Right lobe of liver (tissue), 6 donors: ENCODE data around the gene GAS6. TPM values are rescaled to one million over a fixed set of nuclear protein-coding genes. Genes with fewer than 3 reads are reported as not detected.

Experiments
- ATAC-seq, 4 donors: fragments of 200-7000 bp; cut with Tn5 transposase; one replicate each; pipeline ENCODE4 v1.9.1; 2020; ENCODE audit warnings: mild to moderate bottlenecking in 4 of 4, moderate library complexity in 4 of 4
- DNase-seq, 3 donors: peaks; one replicate each; pipeline ENCODE4 v3.0.0-alpha.2; 2020
- H3K27ac ChIP-seq, 3 donors: fragments of 200-600 bp; one replicate each; pipeline ENCODE4 v1.8.0; 2022
- H3K27me3 ChIP-seq, 2 donors: fragments of 200-600 bp; one replicate each; pipeline ENCODE4 v1.8.0; 2022
- H3K36me3 ChIP-seq, 4 donors: fragments of 200-600 bp; sonication (generic) in 1 of 4; one replicate each; pipeline versions ENCODE4 v1.5.1 to v1.8.0; 2017 to 2022; ENCODE audit warnings: control low read depth in 1 of 4
- H3K4me1 ChIP-seq, 4 donors: fragments of 200-600 bp; sonication (generic) in 1 of 4; one replicate each; pipeline versions ENCODE4 v1.5.1 to v1.8.0; 2017 to 2022; ENCODE audit warnings: control low read depth in 1 of 4
- H3K4me3 ChIP-seq, 3 donors: fragments of 200-600 bp; one replicate each; pipeline ENCODE4 v1.8.0; 2022
- H3K9me3 ChIP-seq, 4 donors: fragments of 200-600 bp; sonication (generic) in 1 of 4; one replicate each; pipeline versions ENCODE4 v1.5.1 to v1.8.0; 2017 to 2022; ENCODE audit warnings: control low read depth in 1 of 4
- CTCF ChIP-seq, 4 donors: fragments of 200-600 bp in 3 of 4; fragments of 450-650 bp in 1 of 4; IDR thresholded peaks; one replicate each; pipeline versions ENCODE4 v1.5.1 to v1.8.0; 2016 to 2022; ENCODE audit warnings: antibody characterized with exemption in 4 of 4, mild to moderate bottlenecking in 2 of 4
- POLR2A ChIP-seq: fragments of 450-650 bp; IDR thresholded peaks from one replicate; pipeline ENCODE4 v1.6.1; 2017; ENCODE audit warnings: antibody characterized with exemption, mild to moderate bottlenecking
- WGBS: methylation state at CpG from one replicate; pipeline ENCODE4 v1.1.6; 2018; ENCODE audit warnings: low coverage, low lambda C conversion rate; ENCODE audit not compliant: insufficient coverage; ENCODE audit errors: missing lambda C conversion rate; 5-methylcytosine and 5-hydroxymethylcytosine counted together
- intact Hi-C, 2 donors: fragments of 100-400 bp; cut with DNase I; formaldehyde crosslinking; loops; one replicate each; pipeline versions ENCODE4 v1.11.2 to v1.14.1; 2022
- total RNA-seq, 6 experiments: library from RNA; depleted of rRNA in 2 of 6; stranded (reverse); fragments of >200 nt in 2 of 6; fragmentation: NEBNext Ultra II Directional in 3 of 6; extraction: Animal tissue kit (Norgen Biotek cat#: 25700) in 3 of 6; gene quantifications; one replicate each; pipeline versions ENCODE4 v1.1.0 to v1.2.4, GENCODE V29; 2016 to 2023
- donor health status: DM: no; HTN: yes; CAD: no.
- donor health status: DM: no; HTN: no; CAD: no.
- donor health status: DM: no; HTN: no; CAD: no.
- donor health status: DM: no; HTN: yes; CAD: no.
- donor health status: DM: no; HTN: yes; CAD: no.

The GAS6 gene
- total RNA-seq, 6 experiments from 2014 or later: 11.9 to 48.5 (median 27.2) TPM

GRCh38 chr13:113903912-113904311, 40.0 kb upstream of the GAS6 start:
- TF ChIP-seq CTCF (IDR thresholded peaks at IDR 0.05) (no peak), POLR2A (no peak)

GRCh38 chr13:113902986-113903775, 39.3 kb upstream of the GAS6 start:
- ATAC-seq (no peak), DNase-seq (no peak)
- H3K4me3 ChIP-seq: no peak overlapping the region
- intact Hi-C loops: loop anchor here in 1 of 2 donors (10.0 kb wide), 1 partner anchor 88 kb away; no protein-coding TSS in a partner anchor
- H3K27ac ChIP-seq: no peak overlapping the region
- no peak for TF ChIP-seq POLR2A
- no peak for TF ChIP-seq CTCF (IDR thresholded peaks at IDR 0.05)
- H3K4me1 ChIP-seq: no peaks in the 10 kb centered on the region
- no peaks in the 10 kb centered on the region for H3K36me3 ChIP-seq
- no peaks in the 10 kb centered on the region for H3K27me3 ChIP-seq
- 81% methylated on average over 15 of the region's 20 CpGs for WGBS
- no peaks in the 10 kb centered on the region for H3K9me3 ChIP-seq

More at GRCh38 chr13:113903912-113904311, 40.0 kb upstream of the GAS6 start:
- WGBS: 77% methylated on average over 9 of the region's 9 CpGs
- Histone ChIP-seq H3K36me3 (no peaks in the 10 kb centered on the region), H3K4me3 (no peak overlapping the region), H3K9me3 (no peaks in the 10 kb centered on the region), H3K4me1 (no peaks in the 10 kb centered on the region), H3K27ac (no peak overlapping the region), H3K27me3 (no peaks in the 10 kb centered on the region)
- ATAC-seq (no peak), DNase-seq (no peak)
- intact Hi-C loops: loop anchor here in 1 of 2 donors (10.0 kb wide), 1 partner anchor 89 kb away; no protein-coding TSS in a partner anchor

GRCh38 chr13:113902481-113902880, 38.6 kb upstream of the GAS6 start:
- no peak overlapping the region for H3K27ac ChIP-seq
- DNase-seq (no peak), ATAC-seq (no peak)
- no peaks in the 10 kb centered on the region for H3K36me3 ChIP-seq
- intact Hi-C loops: loop anchor here in 1 of 2 donors (10.0 kb wide), 1 partner anchor 88 kb away; no protein-coding TSS in a partner anchor
- no peaks in the 10 kb centered on the region for H3K4me1 ChIP-seq
- no peak overlapping the region for H3K4me3 ChIP-seq
- TF ChIP-seq POLR2A (no peak), CTCF (IDR thresholded peaks at IDR 0.05) (no peak)
- WGBS: 81% methylated on average over 2 of the region's 2 CpGs
- no peaks in the 10 kb centered on the region for H3K27me3 ChIP-seq
- no peaks in the 10 kb centered on the region for H3K9me3 ChIP-seq

- Histone ChIP-seq H3K9me3 (no peaks in the 10 kb centered on the region), H3K36me3 (no peaks in the 10 kb centered on the region), H3K27ac (no peak overlapping the region), H3K4me3 (no peak overlapping the region), H3K4me1 (no peaks in the 10 kb centered on the region), H3K27me3 (no peaks in the 10 kb centered on the region)
- intact Hi-C loops: loop anchor here in 1 of 2 donors (10.0 kb wide), 1 partner anchor 87 kb away; no protein-coding TSS in a partner anchor
- ATAC-seq: no peak
- no peak for DNase-seq
- TF ChIP-seq CTCF (IDR thresholded peaks at IDR 0.05) (no peak), POLR2A (no peak)
- 65% methylated on average over 5 of the region's 9 CpGs for WGBS
Observed at GRCh38 chr13:113901642-113902041, 37.8 kb upstream of the GAS6 start.
